Stomach (tissue), 9 donors: ENCODE measurements around the gene FOXO6. TPM values are rescaled to one million over a fixed set of nuclear protein-coding genes. Genes with fewer than 3 reads are reported as not detected.
"Not testable (repeated sequence)": the region's sequence is repeated elsewhere in the genome, so short reads cannot be mapped to it uniquely, and the experiment has no call there.

Experiments
- DNase-seq, 2 donors: peaks; one replicate each; pipeline versions ENCODE4 v3.0.0 to v3.0.0-alpha.2; 2013 to 2019
- H3K27ac ChIP-seq, 5 donors: fragments of 200-600 bp in 4 of 5; sonication (generic) in 4 of 5; one replicate each; pipeline ENCODE4 v1.5.1; 2013 to 2019; ENCODE audit warnings: mild to moderate bottlenecking in 1 of 5, moderate library complexity in 1 of 5
- H3K27me3 ChIP-seq, 3 donors: fragments of 200-600 bp; sonication (generic); one replicate each; pipeline ENCODE4 v1.5.1; 2017 to 2019; ENCODE audit warnings: mixed run types in 1 of 3
- H3K36me3 ChIP-seq, 4 donors: fragments of 200-600 bp; sonication (generic); 1 replicate in 3 of 4; 2 replicates in 1 of 4; pipeline ENCODE4 v1.5.1; 2016 to 2019
- H3K4me1 ChIP-seq, 4 donors: fragments of 200-600 bp; sonication (generic); one replicate each; pipeline ENCODE4 v1.5.1; 2016 to 2019
- H3K4me3 ChIP-seq, 4 donors: fragments of 200-600 bp; sonication (generic) in 3 of 4; one replicate each; pipeline ENCODE4 v1.5.1; 2016 to 2019; ENCODE audit warnings: mild to moderate bottlenecking in 1 of 4
- H3K9me3 ChIP-seq, 4 donors: fragments of 200-600 bp; sonication (generic); one replicate each; pipeline ENCODE4 v1.5.1; 2016 to 2019
- CTCF ChIP-seq, 7 experiments: fragments of 450-650 bp in 4 of 7; fragments of 200-600 bp in 3 of 7; sonication (generic) in 3 of 7; IDR thresholded peaks; one replicate each; pipeline ENCODE4 v1.5.1; 2016 to 2019; ENCODE audit warnings: antibody characterized with exemption in 7 of 7, control low read depth in 2 of 7, mild to moderate bottlenecking in 1 of 7
- EP300 ChIP-seq: sonication (generic); formaldehyde crosslinking; IDR thresholded peaks from one replicate; pipeline ENCODE4 v1.6.1; 2017; ENCODE audit warnings: antibody characterized with exemption
- POLR2A ChIP-seq, 4 donors: fragments of 450-650 bp; IDR thresholded peaks; one replicate each; pipeline ENCODE4 v1.6.1; 2016; ENCODE audit warnings: antibody characterized with exemption in 4 of 4, control low read depth in 2 of 4, mild to moderate bottlenecking in 1 of 4, moderate library complexity in 1 of 4
- POLR2AphosphoS5 ChIP-seq, 3 donors: sonication (generic); formaldehyde crosslinking; IDR thresholded peaks; one replicate each; pipeline ENCODE4 v1.6.1; 2016; ENCODE audit warnings: antibody characterized with exemption in 3 of 3
- WGBS, 5 donors: extraction: QIAGEN DNeasy Blood & Tissue Kit in 3 of 5; methylation state at CpG; one replicate each; pipeline versions ENCODE4 v1.1.5 to v1.1.7; 2013 to 2018; 5-methylcytosine and 5-hydroxymethylcytosine counted together
- intact Hi-C: fragments of 100-400 bp; cut with DNase I; formaldehyde crosslinking; loops from one replicate; pipeline ENCODE4 v1.15.1; 2023; ENCODE audit warnings: low total_unique reads
- polyA plus RNA-seq, 3 donors: library from polyadenylated mRNA; stranded (reverse); fragments of 200-250 nt; gene quantifications; one replicate each; pipeline ENCODE4 v1.2.3, GENCODE V29; 2013
- total RNA-seq, 5 donors: library from RNA; depleted of rRNA; stranded (reverse); fragments of >200 nt; gene quantifications; one replicate each; pipeline versions ENCODE4 v1.1.0 to v1.2.3, GENCODE V29; 2014 to 2016
- donor health status: healthy with polysubstance abuse.
- donor health status: Bipolar disorder and iron deficiency.
- donor health status: healthy.

The FOXO6 gene
- total and polyA plus RNA-seq, 8 donors, result under 0.01 to 1.1 (median 0.60) TPM; not detected in 4

- no peak for DNase-seq
- Histone ChIP-seq H3K27ac (no peak overlapping the region), H3K36me3 (no peaks in the 10 kb centered on the region), H3K4me3 (no peak overlapping the region), H3K9me3 (no peaks in the 10 kb centered on the region), H3K27me3 (peaks cover 0 to 11% (median 0%) of the 10 kb centered on the region in 3 donors), H3K4me1 (no peaks in the 10 kb centered on the region)
- 68 to 88% (median 75%) methylated on average over 1 of the region's 1 CpG for WGBS, 5 donors
- intact Hi-C loops, result no loop called here
- no peak for TF ChIP-seq EP300
- TF ChIP-seq POLR2AphosphoS5 (IDR thresholded peaks at IDR 0.05), result no peak
- no peak for TF ChIP-seq CTCF (IDR thresholded peaks at IDR 0.05)
- no peak for TF ChIP-seq POLR2A (IDR thresholded peaks at IDR 0.05)
Measured at GRCh38 chr1:41331546-41331917, 29.7 kb upstream of the FOXO6 start.

- DNase-seq, result not testable (repeated sequence)
- 83 to 97% (median 96%) methylated on average over 6 of the region's 6 CpGs for WGBS, 5 donors
Measured at GRCh38 chr1:41332161-41332560, 29.1 kb upstream of the FOXO6 start.

GRCh38 chr1:41333146-41333784 is 28.0 kb upstream of the FOXO6 start:
- WGBS, 5 donors, result 54 to 64% (median 58%) methylated on average over 6 of the region's 6 CpGs
- TF ChIP-seq EP300, result no peak
- no peak for TF ChIP-seq POLR2AphosphoS5 (IDR thresholded peaks at IDR 0.05)
- no peak for TF ChIP-seq POLR2A (IDR thresholded peaks at IDR 0.05)
- TF ChIP-seq CTCF (IDR thresholded peaks at IDR 0.05), result no peak
- intact Hi-C loops, result no loop called here
- Histone ChIP-seq H3K27ac (no peak overlapping the region), H3K4me3 (no peak overlapping the region), H3K27me3 (peaks cover 0 to 11% (median 0%) of the 10 kb centered on the region in 3 donors), H3K4me1 (no peaks in the 10 kb centered on the region), H3K9me3 (peaks cover 0 to 4% (median 0%) of the 10 kb centered on the region in 4 donors), H3K36me3 (no peaks in the 10 kb centered on the region)
- DNase-seq, result no peak

More at GRCh38 chr1:41332161-41332560, 29.1 kb upstream of the FOXO6 start:
- intact Hi-C loops, H3K4me3 ChIP-seq, H3K36me3 ChIP-seq, H3K4me1 ChIP-seq, H3K27ac ChIP-seq, H3K9me3 ChIP-seq: not testable (repeated sequence)
- peaks cover 0 to 11% (median 0%) of the 10 kb centered on the region in 3 donors for H3K27me3 ChIP-seq

- no peak for DNase-seq
- Histone ChIP-seq H3K4me3 (no peak overlapping the region), H3K27ac (no peak overlapping the region), H3K9me3 (peaks cover 0 to 19% (median 9%) of the 10 kb centered on the region in 4 donors), H3K36me3 (no peaks in the 10 kb centered on the region), H3K27me3 (no peaks in the 10 kb centered on the region), H3K4me1 (peaks cover 0 to 16% (median 16%) of the 10 kb centered on the region in 4 donors)
- TF ChIP-seq CTCF (IDR thresholded peaks at IDR 0.05) (no peak), EP300 (no peak), POLR2AphosphoS5 (IDR thresholded peaks at IDR 0.05) (no peak), POLR2A (IDR thresholded peaks at IDR 0.05) (no peak)
- intact Hi-C loops, result no loop called here
- WGBS, 5 donors, result 86 to 98% (median 93%) methylated on average over 1 of the region's 1 CpG
Measured at GRCh38 chr1:41338820-41339219, 22.4 kb upstream of the FOXO6 start.

GRCh38 chr1:41340655-41341364 is 20.4 kb upstream of the FOXO6 start:
- no peak overlapping the region for H3K27ac ChIP-seq
- no peak overlapping the region for H3K4me3 ChIP-seq
- intact Hi-C loops, result no loop called here
- DNase-seq, result no peak
- no peaks in the 10 kb centered on the region for H3K36me3 ChIP-seq
- WGBS, 5 donors, result 65 to 77% (median 73%) methylated on average over 2 of the region's 2 CpGs
- H3K4me1 ChIP-seq, result peaks cover 0 to 16% (median 16%) of the 10 kb centered on the region in 4 donors
- H3K27me3 ChIP-seq, result no peaks in the 10 kb centered on the region
- H3K9me3 ChIP-seq, result peaks cover 0 to 19% (median 9%) of the 10 kb centered on the region in 4 donors
- TF ChIP-seq EP300 (no peak), CTCF (IDR thresholded peaks at IDR 0.05) (no peak), POLR2AphosphoS5 (IDR thresholded peaks at IDR 0.05) (no peak), POLR2A (IDR thresholded peaks at IDR 0.05) (no peak)
